PC-9 (cell line): ENCODE data around the gene CRISPLD2. TPM values are rescaled to one million over a fixed set of nuclear protein-coding genes. Genes with fewer than 3 reads are reported as not detected.

Source experiments
- BruUV-seq: library from RNA; stranded (reverse); fragments of 400-500 nt; replicated peaks from 2 replicates; lab custom pipeline; 2021; lab: Mats Ljungman, UMichigan
- CTCF ChIA-PET: fragments of 300-600 bp; sonication (Branson Sonifier 250); formaldehyde crosslinking; loops from one replicate; lab custom pipeline; 2022; ENCODE audit warnings: antibody characterized with exemption; lab: Charles Lee
- POLR2A ChIA-PET: fragments of 300-600 bp; sonication (Branson Sonifier 250); formaldehyde crosslinking; loops from one replicate; lab custom pipeline; 2022; ENCODE audit warnings: antibody characterized with exemption; ENCODE audit not compliant: unreplicated experiment; lab: Charles Lee
- DNase-seq, 2 experiments: peaks; one replicate each; pipeline versions ENCODE4 v3.0.0 to v3.0.0-alpha.2; 2015 to 2022; ENCODE audit warnings: mixed read lengths in 1 of 2
- H2AFZ ChIP-seq: fragments of 200-600 bp; sonication (generic); 2 replicates; pipeline ENCODE4 v1.8.1; 2017; ENCODE audit warnings: antibody characterized with exemption
- H3F3A ChIP-seq: fragments of 200-600 bp; sonication (generic); 2 replicates; pipeline ENCODE4 v1.8.1; 2017; ENCODE audit warnings: antibody characterized with exemption, mild to moderate bottlenecking, low read depth; ENCODE audit not compliant: insufficient read depth
- H3K27ac ChIP-seq: fragments of 200-600 bp; sonication (generic); 2 replicates; pipeline ENCODE4 v1.6.1; 2016; ENCODE audit warnings: mixed run types
- H3K27me3 ChIP-seq: fragments of 200-600 bp; sonication (generic); 2 replicates; pipeline ENCODE4 v1.6.1; 2016; ENCODE audit warnings: low read depth, mixed run types; ENCODE audit not compliant: insufficient read depth
- H3K36me3 ChIP-seq: fragments of 200-600 bp; sonication (generic); 2 replicates; pipeline ENCODE4 v1.6.1; 2016; ENCODE audit warnings: low read depth, mixed run types
- H3K4me1 ChIP-seq: fragments of 200-600 bp; sonication (generic); replicated peaks from 2 replicates; pipeline ENCODE4 v1.6.1; 2016; ENCODE audit warnings: mixed run types; ENCODE audit not compliant: insufficient read depth
- H3K4me2 ChIP-seq: fragments of 200-600 bp; sonication (generic); 2 replicates; pipeline ENCODE4 v1.6.1; 2017; ENCODE audit warnings: mixed run types
- H3K4me3 ChIP-seq: fragments of 200-600 bp; sonication (generic); 2 replicates; pipeline ENCODE4 v1.6.1; 2016; ENCODE audit warnings: mixed run types
- H3K79me2 ChIP-seq: fragments of 200-600 bp; sonication (generic); 2 replicates; pipeline ENCODE4 v1.6.1; 2017; ENCODE audit warnings: low read depth, mixed run types
- H3K9me2 ChIP-seq: fragments of 200-600 bp; sonication (generic); 2 replicates; pipeline ENCODE4 v1.8.1; 2017; ENCODE audit warnings: mild to moderate bottlenecking; ENCODE audit not compliant: insufficient read depth
- H3K9me3 ChIP-seq: fragments of 200-600 bp; sonication (generic); 2 replicates; pipeline ENCODE4 v1.8.1; 2016; ENCODE audit warnings: low read depth; ENCODE audit not compliant: insufficient read depth
- H4K20me1 ChIP-seq: fragments of 200-600 bp; sonication (generic); 2 replicates; pipeline ENCODE4 v1.8.1; 2017; ENCODE audit not compliant: insufficient read depth
- CTCF ChIP-seq: fragments of 200-600 bp; sonication (generic); conservative IDR thresholded peaks from 2 replicates; pipeline ENCODE4 v1.6.1; 2017; ENCODE audit warnings: mixed run types, antibody characterized with exemption, mild to moderate bottlenecking, moderate library complexity
- EZH2 ChIP-seq: fragments of 200-600 bp; sonication (generic); IDR thresholded peaks from 2 replicates; pipeline ENCODE4 v1.8.0; 2017; ENCODE audit warnings: antibody characterized with exemption, low read depth
- intact Hi-C: fragments of 100-400 bp; cut with micrococcal nuclease; formaldehyde crosslinking; loops from one replicate; pipeline ENCODE4 v1.10.0; 2022; ENCODE audit not compliant: unreplicated experiment
- total RNA-seq: library from RNA; stranded (reverse); gene quantifications from 2 replicates; pipeline ENCODE4 v1.2.3, GENCODE V29; 2021

Gene CRISPLD2
- total RNA-seq, 1 experiment from 2014 or later = 18.6 TPM

- H3K36me3 ChIP-seq = no peaks in the 10 kb centered on the region
- TF ChIP-seq CTCF = no peak
- no peak for TF ChIP-seq EZH2
- H3K4me3 ChIP-seq = no peak overlapping the region
- H3K4me1 ChIP-seq = no peaks in the 10 kb centered on the region
- H2AFZ ChIP-seq = no peak overlapping the region
- no peak overlapping the region for H3K27ac ChIP-seq
- H3K9me3 ChIP-seq = no peaks in the 10 kb centered on the region
- peaks cover 5% of the 10 kb centered on the region; the same call in 1 of the 2 replicates for H3F3A ChIP-seq
- no peaks in the 10 kb centered on the region for H3K27me3 ChIP-seq
- H3K79me2 ChIP-seq = no peaks in the 10 kb centered on the region
- H3K9me2 ChIP-seq = no peaks in the 10 kb centered on the region
- ChIA-PET POLR2A (interaction anchor here (0.7 kb wide), 1 partner anchor 135 kb away, joined by 3 read pairs; no protein-coding TSS in a partner anchor), CTCF (interaction anchor here (0.8 to 2.1 kb wide), 3 partner anchors 16 to 188 kb away, joined by 3 to 14 read pairs (median 7); no protein-coding TSS in a partner anchor)
- no peak for DNase-seq
- intact Hi-C loops = no loop called here
- no TSS peak for BruUV-seq
- no peak overlapping the region for H3K4me2 ChIP-seq
- no peaks in the 10 kb centered on the region for H4K20me1 ChIP-seq
Observed at GRCh38 chr16:84926462-84926861, 106.7 kb downstream of the CRISPLD2 start.

- Histone ChIP-seq H3K36me3 (no peaks in the 10 kb centered on the region), H4K20me1 (no peaks in the 10 kb centered on the region), H3K9me3 (no peaks in the 10 kb centered on the region), H2AFZ (no peak overlapping the region), H3K27ac (no peak overlapping the region), H3K9me2 (no peaks in the 10 kb centered on the region), H3K4me2 (no peak overlapping the region), H3K79me2 (no peaks in the 10 kb centered on the region), H3K4me3 (no peak overlapping the region), H3K27me3 (no peaks in the 10 kb centered on the region), H3K4me1 (no peaks in the 10 kb centered on the region), H3F3A (peaks cover 5% of the 10 kb centered on the region; the same call in 1 of the 2 replicates)
- POLR2A ChIA-PET = no interaction called here
- no peak for DNase-seq
- BruUV-seq = no TSS peak
- no peak for TF ChIP-seq EZH2
- intact Hi-C loops = no loop called here
- CTCF ChIA-PET = no interaction called here
Observed at GRCh38 chr16:84927621-84928591, 108.1 kb downstream of the CRISPLD2 start.

GRCh38 chr16:84928679-84929420, 109.1 kb downstream of the CRISPLD2 start:
- peak in 1 of 2 experiments; percentile 18 for DNase-seq
- H3K79me2 ChIP-seq = no peaks in the 10 kb centered on the region
- BruUV-seq = no TSS peak
- TF ChIP-seq EZH2 = no peak
- TF ChIP-seq CTCF = no peak
- ChIA-PET POLR2A (no interaction called here), CTCF (no interaction called here)
- H3K9me2 ChIP-seq = no peaks in the 10 kb centered on the region
- no peaks in the 10 kb centered on the region for H3K9me3 ChIP-seq
- no peaks in the 10 kb centered on the region for H4K20me1 ChIP-seq
- H3K4me2 ChIP-seq = no peak overlapping the region
- no peaks in the 10 kb centered on the region for H3K36me3 ChIP-seq
- no peak overlapping the region for H2AFZ ChIP-seq
- H3K27ac ChIP-seq = no peak overlapping the region
- H3K4me1 ChIP-seq = no peaks in the 10 kb centered on the region
- H3F3A ChIP-seq = peaks cover 5% of the 10 kb centered on the region; the same call in 1 of the 2 replicates
- no peak overlapping the region for H3K4me3 ChIP-seq
- no peaks in the 10 kb centered on the region for H3K27me3 ChIP-seq
- intact Hi-C loops = no loop called here
